ENCODE data around the gene RUNDC1.

The RUNDC1 gene

DNA sequence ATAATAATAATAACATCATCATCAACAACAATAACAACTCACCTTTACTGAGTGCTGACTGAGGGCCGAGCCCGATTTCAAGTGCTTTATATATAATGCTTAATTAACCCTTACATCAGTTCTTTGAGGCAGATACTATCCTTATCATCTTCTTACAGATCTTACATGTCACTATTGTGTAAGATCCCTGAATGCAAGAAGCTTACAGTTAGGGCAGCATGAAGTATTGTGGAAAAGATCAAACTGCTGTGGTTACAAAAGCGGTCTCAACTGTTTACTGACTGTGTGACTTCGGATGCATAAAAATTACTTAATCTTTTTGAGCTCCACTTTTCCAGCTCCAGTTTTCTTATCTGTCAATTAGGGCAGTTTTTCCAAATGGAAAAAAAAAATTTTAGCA lies 38.6 kb downstream of the RUNDC1 start:
- DNase-seq (ENCODE audit: low read depth in 2 of 2) = no peak

GRCh38 chr17:43019418-43019817 lies 39.1 kb downstream of the RUNDC1 start:
- DNase-seq (ENCODE audit: low read depth in 2 of 2) = no peak

DNA sequence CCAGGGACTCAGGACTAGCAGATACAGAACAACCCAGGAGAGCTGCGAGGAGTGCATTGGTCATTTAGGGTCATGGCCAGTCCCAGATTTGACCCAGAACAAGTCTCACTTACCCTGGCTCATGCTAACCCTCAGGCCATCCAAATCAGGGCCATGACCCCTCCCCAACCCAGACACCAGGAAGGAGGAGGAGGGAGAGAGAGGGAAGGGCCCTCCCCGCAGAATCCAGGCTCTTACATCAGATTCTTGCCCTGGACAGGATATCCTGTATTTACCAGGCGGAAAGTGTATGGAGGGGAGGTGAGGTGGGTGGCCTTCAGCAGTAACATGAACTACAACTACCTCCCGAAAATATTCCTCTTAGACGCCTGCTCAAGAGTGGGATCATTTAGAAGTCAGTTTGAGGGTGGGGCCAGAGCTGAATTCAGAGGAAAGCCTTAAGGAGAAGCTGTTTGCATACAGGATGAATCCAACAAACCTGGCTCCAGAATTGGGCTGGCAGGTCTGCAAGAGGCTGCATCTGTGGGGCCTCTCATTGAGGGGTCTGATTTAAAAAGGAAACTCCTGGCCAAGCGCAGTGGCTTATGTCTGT lies 39.8 kb downstream of the RUNDC1 start:
- no peak for DNase-seq (ENCODE audit: low read depth in 2 of 2)

- DNase-seq (ENCODE audit: low read depth in 2 of 2) = no peak
Measured at GRCh38 chr17:43020789-43021740, 40.7 kb downstream of the RUNDC1 start.

- DNase-seq (ENCODE audit: low read depth in 2 of 2) = peak in 1 of 2 donors; percentile 43
Measured at GRCh38 chr17:43021741-43022512, 41.6 kb downstream of the RUNDC1 start, which contains the start of gene VAT1. Gene VAT1 (minus strand): TSS chr17:43022385. CDS start chr17:43022322, 63 bp downstream.

GRCh38 chr17:43024407-43025289 lies 44.3 kb downstream of the RUNDC1 start, which contains the start of gene RND2:
Gene RND2 (plus strand): TSS chr17:43025231. CDS start chr17:43025348, 117 bp downstream.
- peak; percentile 46 to 60 for DNase-seq (ENCODE audit: low read depth in 2 of 2)

- DNase-seq (ENCODE audit: low read depth in 2 of 2) = no peak
Measured at GRCh38 chr17:43025290-43025657, 44.9 kb downstream of the RUNDC1 start.

GRCh38 chr17:43025766-43026537 lies 45.6 kb downstream of the RUNDC1 start:
- no peak for DNase-seq (ENCODE audit: low read depth in 2 of 2)

GRCh38 chr17:43026595-43026994 lies 46.2 kb downstream of the RUNDC1 start:
- no peak for DNase-seq (ENCODE audit: low read depth in 2 of 2)

DNA sequence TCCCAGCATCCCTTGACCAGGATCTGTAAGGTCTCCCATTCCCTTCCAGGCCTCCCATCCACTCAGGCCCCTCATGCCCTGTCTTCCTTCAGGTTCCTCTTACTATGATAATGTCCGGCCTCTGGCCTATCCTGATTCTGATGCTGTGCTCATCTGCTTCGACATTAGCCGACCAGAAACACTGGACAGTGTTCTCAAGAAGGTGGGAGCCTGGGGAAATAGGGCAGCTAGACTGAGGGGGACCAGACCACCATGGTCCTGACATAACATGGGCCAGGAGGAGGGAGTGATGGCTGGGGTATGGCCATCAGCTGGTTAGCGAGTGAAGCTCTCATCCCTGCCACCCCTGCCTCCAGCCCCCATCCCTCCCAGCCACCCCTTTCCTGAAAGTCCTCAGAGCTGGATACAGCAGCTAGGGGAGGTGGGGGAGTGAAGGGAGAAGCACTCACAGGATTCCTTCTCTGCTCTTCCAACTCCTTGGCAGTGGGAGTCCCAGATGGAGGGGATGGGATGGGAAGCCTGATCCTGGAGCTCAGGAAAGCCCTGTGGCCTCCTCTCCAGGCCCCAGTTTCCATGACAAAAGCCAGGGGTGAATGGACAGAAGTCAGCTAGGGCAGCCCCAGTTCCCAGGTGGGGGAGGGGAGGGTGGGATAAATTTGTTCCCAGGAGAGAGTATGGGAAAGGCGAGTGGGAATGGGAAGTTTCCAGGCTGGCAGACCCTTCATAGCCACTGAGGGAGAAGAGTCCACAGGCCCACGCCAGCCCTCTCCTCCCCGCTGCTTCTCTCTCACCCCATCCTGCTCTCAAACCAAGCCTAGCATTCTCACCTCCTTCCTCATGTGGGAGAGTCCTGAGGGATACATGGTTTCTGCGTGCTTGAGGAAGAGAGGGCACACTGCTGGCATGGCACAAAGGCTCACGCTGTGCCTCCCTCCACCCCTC lies 47.0 kb downstream of the RUNDC1 start:
- no peak for DNase-seq (ENCODE audit: low read depth in 2 of 2)

DNA sequence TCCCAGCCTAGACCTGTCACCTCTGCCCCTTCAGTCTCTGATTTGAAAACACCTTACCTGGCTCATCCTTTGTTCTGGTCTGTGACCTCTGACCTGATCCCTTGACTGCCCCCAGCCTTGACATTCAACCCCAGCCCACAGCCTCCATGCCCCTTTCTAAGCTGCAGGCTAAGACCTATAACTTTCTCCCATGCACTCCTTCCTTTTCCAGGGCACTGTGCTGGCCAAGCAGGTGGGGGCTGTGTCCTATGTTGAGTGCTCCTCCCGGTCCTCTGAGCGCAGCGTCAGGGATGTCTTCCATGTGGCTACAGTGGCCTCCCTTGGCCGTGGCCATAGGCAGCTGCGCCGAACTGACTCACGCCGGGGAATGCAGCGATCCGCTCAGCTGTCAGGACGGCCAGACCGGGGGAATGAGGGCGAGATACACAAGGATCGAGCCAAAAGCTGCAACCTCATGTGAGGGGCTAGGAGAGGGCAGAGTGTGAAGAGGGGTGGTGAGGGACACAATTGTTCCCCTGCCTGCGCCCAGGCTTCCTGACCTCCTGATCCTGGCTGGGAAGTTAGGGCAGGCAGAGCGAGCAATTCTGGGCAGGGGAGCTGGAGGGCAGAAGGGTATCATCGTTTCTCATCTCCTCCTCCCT lies 48.0 kb downstream of the RUNDC1 start:
- no peak for DNase-seq (ENCODE audit: low read depth in 2 of 2)

- DNase-seq (ENCODE audit: low read depth in 2 of 2) = no peak
Measured at GRCh38 chr17:43030137-43030767, 49.9 kb downstream of the RUNDC1 start.

- no peak for DNase-seq (ENCODE audit: low read depth in 2 of 2)
Measured at GRCh38 chr17:43031666-43032065, 51.3 kb downstream of the RUNDC1 start.

DNA sequence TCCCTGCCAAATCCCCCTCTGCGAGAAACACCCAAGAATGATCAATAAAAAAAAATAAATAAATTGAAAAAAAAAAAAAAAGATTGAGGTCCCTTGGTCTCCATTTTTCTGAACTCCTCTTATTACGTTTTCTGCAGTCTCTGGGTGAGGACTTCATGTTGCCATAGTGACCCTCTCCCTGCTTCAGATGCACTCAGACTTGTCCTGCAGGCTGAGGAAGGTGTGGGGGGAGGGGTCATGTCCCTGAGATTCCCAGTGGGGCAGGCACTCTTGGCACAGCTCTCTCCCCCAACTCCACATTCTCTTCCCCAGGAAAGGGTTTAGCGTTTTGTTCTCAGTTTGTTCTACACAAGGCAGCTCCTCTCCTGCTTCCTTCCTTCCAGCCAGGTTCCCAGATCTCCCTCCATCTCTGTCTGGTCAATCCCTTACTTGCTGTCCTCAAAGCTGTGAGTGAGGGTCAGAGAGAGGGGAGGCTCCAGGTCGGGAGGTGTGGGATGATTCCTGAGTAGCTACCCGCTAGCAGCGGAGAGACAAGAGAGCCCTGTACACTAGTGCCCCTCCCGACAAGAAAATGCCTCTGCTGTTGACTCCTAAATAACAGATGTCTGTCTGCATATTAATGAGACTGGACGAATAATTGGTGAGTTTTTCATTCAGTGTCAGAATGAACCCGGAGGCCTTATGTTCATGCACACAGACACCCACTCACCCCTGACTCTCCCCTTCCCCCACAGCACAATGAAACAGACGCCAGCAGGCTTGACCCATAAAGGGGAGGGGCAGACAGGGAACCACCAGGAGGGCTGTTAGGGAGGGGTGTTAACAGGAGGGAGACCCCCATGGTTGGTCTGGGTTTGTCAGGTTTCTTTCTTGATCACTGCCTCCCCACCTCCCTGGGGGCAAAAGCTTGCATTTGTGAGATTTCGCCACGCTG lies 53.9 kb downstream of the RUNDC1 start:
- DNase-seq (ENCODE audit: low read depth in 2 of 2) = no peak

- DNase-seq (ENCODE audit: low read depth in 2 of 2) = no peak
Measured at GRCh38 chr17:43034894-43035293, 54.5 kb downstream of the RUNDC1 start.

DNA sequence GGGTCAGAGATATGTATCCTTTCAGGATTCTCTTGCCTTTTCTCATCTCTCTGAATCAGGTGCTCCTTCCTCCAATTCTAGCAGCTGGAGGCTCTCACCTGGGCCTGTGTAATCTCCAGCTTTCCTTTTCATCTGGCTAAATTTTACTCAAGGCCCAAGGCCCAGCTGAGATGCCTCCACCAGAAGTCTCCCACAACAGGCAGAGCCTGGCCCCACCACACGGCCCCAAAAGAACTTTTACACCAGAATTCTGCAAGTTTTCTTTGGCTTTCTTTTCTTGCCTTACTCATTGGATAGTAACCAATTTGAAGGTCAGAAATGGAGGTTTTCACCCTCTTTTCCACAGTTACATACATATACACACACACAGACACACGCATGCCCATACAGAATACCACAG lies 59.3 kb downstream of the RUNDC1 start:
- no peak for DNase-seq (ENCODE audit: low read depth in 2 of 2)

DNA sequence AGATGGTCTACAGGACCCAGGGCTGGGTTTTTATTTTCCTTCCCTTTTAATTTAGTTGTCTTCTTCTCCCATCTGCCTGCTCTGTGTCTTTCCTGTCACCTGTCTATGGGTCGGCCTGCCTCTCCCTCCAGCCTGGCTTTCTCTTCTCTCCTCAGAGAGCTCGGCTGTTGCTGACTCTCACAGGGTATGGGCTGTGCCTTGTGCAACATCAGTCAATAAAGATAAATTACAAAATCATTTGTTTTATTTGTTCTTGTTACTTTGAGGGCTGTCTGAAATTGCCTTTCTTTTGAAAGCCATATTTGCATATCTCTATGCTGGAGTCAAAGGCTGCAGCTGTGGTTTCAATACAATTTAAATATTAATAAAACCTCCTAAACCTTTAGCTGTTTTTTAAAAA lies 60.3 kb downstream of the RUNDC1 start:
- no peak for DNase-seq (ENCODE audit: low read depth in 2 of 2)

All from stimulated activated CD4-positive, alpha-beta T cell treated with anti-CD3 and anti-CD28 coated beads, Interleukin-1b, Interleukin-23, amount 100 ng/mL, for 1 hour (primary cell).